NCI-H128 (cell line): ENCODE results near the gene SNRPD3.
"Not testable (repeated sequence)": the region's sequence is repeated elsewhere in the genome, so short reads cannot be mapped to it uniquely, and the experiment has no call there.

Experiments
- DNase-seq: peaks from one replicate; lab custom pipeline; 2025; ENCODE audit not compliant: unreplicated experiment; lab: John Stamatoyannopoulos, UW

SNRPD3 gene

DNA sequence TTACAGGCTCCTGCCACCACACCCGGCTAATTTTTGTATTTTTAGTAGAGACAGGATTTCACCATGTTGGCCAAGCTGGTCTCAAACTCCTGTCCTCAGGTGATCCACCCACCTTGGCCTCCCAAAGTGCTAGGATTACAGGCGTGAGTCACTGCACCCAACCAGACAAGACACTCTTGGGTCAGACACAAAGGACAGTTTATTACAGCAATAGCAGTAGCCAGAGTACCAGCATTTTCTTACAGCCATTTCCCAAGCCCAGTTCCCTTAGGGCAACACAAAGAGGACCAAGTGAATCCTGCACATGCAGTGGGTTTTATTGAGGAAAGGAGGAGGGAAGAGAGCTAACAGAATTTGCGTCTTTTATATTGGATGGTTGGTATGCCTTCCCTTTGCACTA lies 24.8 kb upstream of the SNRPD3 start:
- DNase-seq = not testable (repeated sequence)

DNA sequence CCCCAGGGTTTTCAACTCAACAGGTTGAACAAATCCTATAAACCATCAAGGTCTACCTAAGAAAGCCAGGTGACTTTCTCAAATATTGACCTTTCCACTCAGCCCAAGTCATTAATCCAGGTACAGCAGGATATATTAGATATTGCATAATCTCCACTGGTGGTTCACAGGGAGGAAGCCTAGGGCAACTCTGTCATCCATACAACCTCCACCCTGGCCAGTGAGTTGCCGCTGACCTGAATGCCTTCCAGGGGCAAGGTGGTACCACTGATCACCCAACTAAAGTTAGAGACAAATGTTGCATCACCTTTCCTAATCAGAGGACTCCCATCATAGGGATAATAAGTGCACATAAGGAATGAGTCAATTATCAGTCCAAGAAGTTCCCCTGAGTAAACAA lies 23.7 kb upstream of the SNRPD3 start:
- no peak for DNase-seq

DNA sequence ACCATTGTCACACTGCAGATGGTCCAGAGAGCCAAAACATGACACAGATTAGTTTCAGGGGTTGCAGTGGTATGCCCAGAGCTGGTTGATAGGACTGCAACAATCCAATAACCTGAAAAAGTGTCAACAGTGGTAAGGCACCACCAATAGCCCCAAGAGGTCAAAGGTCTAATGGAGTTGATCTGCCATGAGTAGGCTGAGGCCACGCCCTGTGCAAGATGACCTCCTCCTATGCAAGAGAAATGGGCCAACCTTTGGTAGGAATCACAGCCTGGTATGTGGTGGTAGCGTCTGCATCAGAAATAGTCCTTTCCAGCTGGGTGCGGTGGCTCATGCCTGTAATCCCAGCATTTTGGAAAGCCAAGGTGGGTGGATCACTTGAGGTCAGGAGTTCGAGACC lies 20.5 kb upstream of the SNRPD3 start:
- DNase-seq = no peak

DNA sequence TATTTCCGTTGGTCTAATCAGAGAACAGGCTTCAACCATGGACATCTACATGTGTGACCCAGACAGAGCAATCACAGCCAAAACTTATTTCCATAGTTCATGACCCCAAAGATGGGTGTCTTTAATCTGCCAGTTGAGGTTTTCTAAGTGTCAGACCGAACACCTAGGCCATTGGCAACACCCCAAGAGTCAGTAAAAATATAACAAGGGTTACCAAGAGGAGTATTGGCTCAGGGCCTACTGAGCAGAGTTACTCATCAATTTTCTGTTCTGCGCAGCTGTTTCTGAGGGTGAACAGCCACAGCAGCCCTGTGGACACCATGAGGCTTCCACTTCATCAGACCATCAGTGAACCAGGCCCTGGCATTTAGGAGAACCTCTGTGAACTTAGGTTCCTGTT lies 19.7 kb upstream of the SNRPD3 start:
- no peak for DNase-seq

DNA sequence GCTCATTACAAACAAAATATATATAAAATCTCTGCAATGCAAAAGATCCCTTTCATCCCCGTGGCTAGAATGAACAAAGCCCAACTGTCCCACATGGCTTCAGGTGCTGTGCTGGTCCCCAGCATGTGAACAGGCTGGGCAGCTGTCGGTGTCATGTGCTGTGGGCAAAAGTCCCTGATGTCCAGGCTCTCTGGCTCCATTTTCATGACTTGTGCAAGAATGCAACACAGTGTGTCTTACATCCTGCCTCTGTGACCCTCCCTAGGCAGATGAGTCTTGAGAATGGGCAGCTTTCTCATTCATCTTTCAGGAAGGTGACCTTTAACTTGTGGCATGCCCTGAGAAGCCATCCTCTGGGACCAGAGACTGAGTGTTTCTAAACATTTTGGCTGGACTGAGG lies 15.3 kb upstream of the SNRPD3 start:
- DNase-seq = no peak

DNA sequence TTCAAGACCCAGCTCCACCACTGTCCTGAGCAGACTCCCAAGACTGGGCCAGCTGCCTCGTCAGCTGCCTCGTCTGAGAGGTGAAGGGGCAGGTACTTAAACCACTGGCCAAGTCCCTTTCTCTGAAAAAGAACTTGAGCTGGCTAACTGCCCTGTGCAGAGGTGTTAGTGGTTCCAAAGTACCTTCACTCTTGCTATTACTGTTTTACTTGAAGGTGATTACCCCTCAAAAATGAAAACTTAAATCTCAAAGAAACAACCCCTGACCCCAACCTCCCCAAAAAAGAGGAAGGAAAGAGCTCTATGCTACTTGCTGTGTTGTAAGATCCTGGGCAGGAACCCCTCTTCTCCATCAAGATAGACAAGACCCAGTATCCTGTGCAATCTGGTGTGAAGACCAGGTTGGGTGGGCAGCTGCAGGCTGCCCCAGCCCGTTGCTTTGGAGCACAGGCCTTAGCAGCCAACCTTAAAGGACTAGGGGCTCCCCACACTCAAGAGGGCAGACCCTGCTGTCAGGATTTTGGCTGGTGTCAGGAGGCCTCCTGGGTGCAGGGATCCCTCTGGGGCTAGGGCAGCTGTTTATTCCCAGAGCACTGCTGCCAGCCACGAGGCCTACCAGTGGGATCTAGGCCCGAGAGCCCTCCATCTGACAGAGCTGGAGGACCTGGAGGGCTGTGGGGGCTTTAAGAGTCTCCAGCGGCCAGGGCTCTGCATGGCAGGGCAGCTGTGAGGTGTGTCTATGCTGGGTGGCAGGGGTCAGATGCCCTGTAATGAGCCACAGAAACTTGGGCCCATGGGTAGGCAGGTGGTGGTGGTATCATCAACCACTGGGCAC lies 13.9 kb upstream of the SNRPD3 start:
- DNase-seq = no peak

DNA sequence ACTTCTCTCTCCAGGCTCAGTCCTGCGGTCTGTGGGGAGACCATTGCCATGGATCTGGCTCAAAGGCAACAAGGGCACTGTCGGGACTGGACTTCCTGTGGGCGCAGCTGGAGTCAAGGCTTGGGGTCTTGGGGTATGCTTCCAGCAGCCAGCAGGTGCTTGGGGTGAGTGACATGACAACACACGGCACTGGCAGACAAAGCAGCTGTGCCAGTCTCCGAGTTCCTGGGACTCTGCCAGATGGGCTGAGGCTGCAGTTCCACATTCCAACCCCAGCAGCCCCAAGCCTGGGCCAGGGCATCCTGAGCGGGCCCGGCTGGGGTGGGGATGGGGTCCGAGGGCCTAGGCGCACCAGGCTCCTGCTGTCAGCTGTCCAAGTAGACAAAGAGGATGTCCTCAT lies 13.2 kb upstream of the SNRPD3 start:
- DNase-seq = no peak

DNA sequence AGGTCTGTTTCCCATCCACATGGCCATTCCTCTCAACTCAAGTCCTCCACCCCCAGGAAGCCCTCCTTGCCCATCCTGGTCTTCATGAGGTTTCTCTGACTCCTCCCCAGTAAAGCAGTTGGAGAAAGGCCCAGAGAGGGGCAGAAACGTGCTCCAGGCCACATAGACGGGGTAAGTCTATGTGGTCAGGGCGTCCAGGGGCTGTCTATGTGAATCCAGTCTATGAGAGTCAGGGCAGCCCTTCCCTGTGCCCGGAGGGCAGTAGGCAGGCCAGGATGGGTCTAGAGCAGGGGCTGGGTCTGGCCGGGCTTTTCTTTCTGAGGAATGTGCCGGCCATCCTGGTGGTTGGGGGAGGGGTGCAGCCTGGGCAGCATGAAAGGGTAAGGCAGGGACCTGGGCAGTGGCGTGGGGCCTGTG lies 12.6 kb upstream of the SNRPD3 start:
- DNase-seq = no peak

DNA sequence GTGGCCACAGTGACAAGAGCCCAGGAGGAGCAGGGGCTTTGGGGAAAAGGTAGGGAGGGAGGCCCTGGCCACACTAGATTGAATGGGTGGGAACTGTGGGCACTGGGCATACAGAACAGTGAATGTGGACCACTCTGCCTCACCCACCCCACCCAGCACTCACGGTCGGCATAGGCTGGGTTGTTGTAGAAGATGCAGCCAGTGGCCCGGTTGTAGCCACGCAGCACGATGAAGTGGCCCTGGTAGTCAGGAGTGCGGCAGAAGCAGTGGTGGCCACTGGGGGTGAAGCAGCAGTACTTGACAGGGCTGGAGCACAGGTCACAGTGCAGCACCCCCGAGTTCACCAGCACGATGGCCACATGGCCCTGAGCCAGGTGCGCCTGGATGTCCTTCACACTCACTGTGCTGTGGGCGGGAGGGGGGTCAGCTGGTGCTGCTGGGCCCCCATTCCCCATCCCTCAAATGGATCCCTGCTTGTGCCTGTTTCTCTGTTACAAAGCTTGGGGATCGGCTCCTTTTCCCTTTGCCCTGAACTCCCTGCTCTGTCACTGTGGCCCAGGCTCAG lies 12.0 kb upstream of the SNRPD3 start:
- DNase-seq = no peak

DNA sequence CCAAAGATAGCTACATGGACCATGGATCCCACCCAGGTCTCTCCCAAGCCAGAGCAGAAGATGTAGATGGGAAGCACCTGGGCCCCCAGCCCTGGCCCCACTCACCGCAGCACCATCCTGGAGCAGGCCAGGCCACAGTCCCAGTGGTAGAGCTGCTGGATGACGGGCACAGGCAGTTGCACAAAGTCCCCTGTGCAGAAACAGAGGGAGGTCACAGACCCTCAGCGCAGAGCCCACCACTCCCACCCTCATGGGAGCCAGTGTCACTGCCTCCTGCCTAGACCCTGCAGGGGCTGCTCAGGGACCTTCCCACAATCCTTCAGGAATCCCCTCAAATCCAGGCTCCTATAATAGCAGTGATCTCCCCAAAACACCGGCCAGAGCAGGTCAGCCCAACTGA lies 7.0 kb upstream of the SNRPD3 start:
- DNase-seq = no peak

DNA sequence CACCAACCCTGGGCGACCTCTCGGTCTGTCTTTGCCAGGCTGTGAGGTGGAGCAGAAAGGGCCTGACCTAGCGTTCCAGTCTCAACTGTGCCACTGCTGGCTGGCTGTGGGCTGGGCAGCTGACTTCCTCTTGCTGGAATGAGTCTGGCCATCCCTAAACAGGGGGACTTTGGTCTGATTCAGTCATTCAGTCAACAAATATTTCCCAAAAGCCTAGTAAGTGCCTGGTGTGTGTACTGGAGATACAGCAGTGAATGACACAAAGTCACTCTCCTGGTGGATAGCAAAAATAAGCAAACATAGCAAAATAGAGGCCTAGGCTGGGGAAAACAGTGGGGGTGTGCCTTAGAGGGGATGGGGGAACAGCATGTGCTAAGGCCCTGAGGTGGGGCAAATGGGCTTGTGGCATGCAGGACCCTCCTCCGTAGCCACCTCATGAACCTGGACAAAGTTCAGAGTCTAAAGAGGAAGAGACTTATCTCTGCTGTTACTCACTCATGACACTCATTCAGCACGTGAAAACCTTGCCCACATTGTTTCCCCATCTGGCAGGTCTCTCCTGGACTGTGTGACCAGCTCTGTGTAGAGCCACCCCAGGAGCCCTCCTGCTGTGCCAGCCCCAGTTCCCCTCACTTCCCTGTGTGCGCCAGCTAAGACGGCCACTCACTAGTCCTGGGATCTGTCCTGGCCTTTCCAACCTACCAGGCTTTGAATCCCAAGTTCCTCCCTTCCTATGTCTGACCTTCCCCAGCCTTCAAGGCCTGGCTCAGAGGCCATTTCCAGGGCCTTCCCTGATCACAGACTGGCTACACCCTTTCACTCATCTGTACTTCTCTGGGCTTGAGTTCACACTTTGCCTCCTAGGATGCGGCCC lies 5.5 kb upstream of the SNRPD3 start:
- no peak for DNase-seq

DNA sequence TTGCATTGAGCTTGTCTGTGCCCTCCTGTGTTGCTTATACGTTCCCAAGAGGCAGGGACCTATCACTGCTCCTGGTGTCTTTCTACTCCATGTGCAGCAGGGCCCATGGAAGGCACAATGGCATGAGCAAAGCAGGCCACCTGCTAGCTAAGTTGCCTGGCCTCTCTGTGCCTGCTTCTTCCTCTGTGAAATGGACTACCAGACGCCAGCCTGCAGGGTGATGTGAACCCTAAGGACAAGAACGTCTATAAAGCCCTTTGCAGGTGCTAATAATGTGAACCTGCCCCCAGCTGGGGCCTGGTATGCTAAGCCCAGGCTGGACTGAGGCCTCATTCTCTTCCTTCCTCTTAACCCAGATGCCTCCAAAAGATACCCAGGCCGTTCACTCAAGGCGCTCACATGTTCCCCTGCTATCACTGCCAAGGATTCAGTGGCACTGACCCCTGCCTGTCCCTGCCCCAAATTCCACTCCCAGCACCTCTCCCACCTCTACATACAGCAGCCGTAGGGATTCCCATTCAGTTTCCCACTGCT lies 4.8 kb upstream of the SNRPD3 start:
- DNase-seq = no peak

DNA sequence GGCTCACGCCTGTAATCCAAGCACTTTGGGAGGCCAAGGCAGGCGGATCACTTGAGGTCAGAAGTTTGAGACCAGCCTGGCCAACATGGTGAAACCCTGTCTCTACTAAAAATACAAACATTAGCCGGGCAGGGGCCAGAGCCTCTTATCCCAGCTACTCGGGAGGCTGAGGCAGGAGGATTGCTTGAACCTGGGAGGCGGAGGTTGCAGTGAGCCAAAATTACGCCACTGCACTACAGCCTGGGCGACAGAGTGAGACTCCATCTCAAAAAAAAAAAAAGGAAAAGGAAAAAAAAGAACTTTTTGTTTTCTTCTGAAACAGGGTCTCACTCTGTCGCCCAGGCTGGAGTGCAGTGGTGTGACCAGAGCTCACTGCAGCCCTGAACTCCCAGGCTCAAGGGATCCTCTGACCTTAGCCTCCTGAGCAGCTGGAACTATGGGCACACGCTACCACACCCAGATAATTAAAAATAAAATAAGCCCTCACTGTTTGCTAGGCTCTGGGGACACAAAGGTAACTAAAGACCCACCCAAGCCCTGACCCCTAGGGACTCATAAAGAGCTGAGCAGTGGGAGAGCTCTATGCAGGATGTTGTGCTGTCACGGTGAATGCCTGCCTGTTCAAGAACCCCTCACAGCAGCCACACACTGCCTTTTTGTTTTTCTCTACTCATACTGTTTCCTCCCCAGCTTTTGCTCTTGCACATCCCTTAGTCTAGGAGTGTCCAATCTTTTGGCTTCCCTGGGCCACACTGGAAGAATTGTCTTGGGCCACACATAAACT lies 3.1 kb upstream of the SNRPD3 start:
- DNase-seq = not testable (repeated sequence)

DNA sequence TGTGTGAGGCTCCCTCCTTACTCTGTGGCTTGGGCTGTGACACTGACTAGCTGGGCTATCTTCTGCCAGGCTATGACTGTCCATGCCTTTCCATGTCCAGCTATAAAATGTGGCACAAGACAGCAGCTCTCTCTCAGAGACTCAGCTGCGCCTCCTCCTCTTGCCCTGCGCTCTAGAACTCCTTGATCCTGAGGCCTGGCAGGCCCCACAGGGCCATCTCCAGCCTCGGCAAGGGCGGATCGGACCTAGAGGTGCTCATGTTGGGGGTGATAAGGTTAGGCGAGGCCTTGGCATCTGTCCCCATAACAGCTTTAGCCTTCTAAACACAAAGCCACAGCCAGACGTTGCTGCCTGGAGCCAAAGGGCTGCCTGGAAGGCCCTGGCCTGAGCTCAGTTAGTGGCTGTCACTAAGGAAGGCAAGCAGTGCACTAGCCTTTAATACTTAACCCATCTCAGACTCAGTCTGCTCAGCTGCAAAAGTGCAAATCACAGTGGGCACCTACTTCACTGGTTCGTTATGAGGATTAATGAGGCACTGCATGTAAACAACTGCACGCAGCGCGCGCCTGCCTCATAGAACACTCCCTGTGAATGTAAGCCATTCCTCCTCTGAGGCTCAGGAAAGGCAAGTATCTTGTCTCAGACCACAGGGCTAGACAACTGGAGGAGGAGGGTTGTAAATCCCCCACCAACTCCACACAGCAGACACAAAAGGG lies 2.0 kb upstream of the SNRPD3 start:
- no peak for DNase-seq

DNA sequence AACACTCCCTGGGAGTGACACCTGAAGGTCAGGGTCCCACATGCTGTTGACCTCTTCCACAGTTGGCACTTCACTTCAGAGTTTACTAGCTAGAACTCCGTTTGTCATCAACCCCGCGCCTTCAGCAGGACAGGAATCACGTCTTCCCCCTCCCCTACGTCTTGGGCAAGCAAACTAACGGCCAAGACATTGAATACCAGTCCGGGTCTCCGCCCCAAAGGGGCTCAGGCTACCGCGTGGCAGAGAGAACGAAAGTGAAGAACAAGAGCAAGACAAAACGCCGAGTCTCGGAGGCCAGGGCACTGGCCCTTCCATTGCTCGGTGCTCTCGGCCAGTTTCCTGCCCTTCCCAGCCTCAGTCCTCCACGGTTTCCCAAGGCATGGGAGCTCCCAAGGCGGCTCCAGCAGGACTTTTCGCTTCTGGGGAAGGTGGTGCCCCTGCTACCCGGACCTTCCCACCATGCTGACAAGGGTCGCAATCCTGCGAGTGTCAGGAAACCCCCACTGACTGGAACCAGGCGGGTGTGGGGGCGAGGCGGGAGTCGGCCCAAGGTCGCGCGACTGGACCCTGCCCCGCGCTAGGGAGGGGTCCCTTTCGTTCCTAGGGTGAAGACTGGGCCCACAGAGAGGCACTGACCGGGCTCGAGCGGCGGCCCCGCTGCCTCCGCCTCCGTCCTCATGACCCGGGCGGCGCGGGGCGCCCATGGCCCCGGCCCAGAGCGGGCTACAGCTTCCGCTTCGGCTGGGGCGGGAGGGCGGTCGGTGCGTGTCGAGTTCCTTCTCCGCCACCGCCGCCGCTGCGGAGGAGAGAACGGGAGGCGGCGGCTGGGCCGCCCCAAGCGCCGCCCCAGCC lies 1.3 kb upstream of the SNRPD3 start, which contains the start of gene GUCD1:
Gene GUCD1 (minus strand): TSS at position 826 of the 852 bp plus-strand sequence. CDS start 147 bp downstream, at position 679.
- no peak for DNase-seq

DNA sequence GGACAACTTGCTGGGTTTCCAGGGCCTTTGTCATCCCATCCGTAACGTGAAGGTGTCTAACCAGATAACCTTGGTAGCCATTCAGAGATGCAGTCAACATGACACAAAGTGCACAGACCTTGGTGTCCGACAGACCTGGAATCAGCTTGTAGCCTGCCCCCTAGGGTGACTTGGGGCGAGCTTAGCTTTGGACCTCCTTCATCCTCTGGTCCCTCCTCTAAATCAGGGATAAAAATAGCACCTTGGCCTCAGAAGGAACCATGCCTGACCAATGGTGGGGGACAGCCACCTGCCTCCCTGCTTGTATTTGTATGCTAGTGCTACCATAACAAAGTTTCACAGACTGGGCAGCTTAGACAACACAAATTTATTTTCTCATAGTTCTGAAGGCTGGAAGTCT lies 3.7 kb downstream of the SNRPD3 start:
- DNase-seq = no peak

DNA sequence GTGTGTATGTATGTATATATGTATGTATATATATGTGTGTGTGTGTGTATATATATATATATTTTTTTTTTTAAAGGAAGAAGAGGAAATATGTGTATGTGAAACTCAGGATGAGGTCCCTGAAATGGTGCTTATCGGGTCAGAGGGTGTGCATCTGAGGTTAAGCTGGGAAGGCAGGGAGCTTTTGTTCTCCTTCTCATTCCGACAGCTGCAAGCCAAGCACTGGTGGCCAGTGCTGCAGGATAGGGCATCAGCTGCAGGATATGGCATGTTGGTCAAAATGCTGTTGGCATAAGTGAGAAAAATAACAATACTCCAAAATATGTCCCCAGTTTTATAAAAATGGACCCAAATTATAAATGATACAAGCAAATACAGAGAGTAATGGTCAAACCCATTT lies 7.4 kb downstream of the SNRPD3 start:
- no peak for DNase-seq

DNA sequence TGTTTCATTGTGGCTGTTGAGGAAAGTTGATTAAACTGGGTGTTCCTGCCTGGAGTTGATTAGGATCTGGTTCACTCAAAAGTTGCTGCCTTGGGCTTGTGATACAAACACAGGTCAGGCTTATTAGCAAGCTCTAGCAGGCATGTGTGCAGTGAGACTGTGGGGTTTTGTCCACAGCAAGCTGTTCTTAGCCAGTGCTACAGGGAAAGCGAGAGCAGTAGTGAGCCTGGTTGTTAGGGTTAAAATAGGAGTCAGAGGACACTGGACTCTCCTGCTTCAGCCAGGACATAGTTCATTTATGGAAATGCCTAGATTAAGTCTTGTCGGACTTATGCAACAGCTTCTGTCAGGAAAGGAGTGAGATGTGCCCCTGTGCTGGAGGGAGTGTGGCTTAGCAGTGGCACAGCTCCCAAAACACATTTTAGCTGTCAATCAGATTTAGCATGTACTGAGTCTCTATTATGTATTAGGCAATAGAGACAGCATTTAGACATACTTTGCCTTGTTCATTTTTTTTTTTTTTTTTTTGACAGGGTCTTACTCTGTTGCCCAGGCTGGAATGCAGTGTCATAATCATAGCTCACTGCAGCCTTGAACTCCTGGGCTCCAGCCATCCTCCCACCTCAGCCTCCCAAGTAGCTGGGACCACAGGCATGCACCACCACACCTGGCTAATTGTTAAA lies 8.7 kb downstream of the SNRPD3 start:
- DNase-seq = no peak

DNA sequence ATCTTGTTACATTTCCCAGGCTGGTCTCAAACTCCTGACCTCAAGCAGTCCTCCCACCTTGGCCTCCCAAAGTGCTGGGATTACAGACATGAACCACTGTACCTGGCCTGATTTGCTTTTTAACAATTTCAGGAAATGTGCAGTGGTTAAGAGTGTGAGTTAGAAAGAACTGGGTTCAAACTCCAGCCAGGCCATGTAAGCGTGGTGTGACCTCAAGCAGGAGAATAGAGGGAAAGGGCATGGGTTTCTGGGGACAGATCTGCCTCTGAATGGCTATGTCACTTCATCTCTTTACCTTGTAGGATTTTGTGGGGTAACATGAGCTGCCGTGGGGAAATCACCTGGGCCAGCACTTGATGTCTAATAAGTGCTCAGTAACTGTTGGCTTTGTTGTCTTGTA lies 9.3 kb downstream of the SNRPD3 start:
- DNase-seq = no peak
